HG03039 (cell line): ENCODE results near the gene COL5A1.

Experiments used
- ATAC-seq: cut with Tn5 transposase; IDR thresholded peaks from one replicate; pipeline ENCODE4 v1.9.1; 2021; ENCODE audit warnings: mild to moderate bottlenecking, moderate library complexity; ENCODE audit not compliant: unreplicated experiment

COL5A1 gene

GRCh38 chr9:134883040-134883782, 241.6 kb downstream of the COL5A1 start:
- ATAC-seq = no peak

DNA sequence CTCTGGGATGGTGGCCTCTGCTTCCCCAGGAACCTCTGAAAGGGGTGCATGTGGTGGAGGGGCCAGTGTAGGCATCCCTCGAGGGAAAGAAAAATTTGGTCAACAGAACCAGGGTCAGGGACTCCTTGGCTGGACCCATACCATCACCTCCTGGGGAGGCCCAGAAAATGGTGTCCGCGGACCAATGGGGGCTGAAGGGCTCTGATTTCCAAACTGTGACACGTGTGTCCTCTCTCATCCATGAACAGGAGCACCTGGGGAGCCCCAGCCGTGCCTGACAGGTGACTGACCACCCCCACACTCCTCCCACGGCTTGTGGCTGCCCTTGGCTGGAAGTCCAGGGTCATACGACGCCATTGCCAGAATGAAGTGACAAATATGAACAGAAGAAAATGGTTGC, 242.9 kb downstream of the COL5A1 start:
- no peak for ATAC-seq

DNA sequence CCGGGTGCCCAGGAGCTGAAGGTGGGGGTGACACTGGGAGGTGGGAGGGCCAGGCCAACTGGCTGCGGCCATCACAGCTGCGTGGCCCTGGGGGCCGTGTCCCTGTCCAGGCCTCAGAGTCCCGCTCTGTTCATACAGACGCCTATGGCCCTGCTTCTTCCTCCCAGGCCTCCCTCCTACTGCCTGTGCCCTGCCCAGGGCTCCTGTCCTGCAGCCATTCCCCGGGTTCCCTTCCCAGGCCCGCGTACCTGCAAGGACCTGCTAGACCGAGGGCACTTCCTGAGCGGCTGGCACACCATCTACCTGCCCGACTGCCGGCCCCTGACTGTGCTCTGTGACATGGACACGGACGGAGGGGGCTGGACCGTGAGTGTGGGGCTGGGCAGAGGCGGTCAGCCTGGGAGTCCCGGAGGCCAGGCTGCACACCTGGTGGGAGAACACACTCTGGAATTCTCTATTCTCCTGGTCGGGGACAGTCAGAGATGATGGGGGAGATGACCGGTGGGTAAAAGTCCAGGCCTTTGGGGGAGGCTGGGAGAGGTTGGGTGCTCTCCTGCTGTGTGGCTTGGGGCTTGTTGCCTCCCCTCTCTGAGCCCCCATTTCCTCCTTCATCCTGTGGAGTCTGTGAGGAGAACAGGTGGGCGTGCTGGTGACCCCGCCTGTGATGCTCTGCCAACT, 243.5 kb downstream of the COL5A1 start:
- no peak for ATAC-seq

GRCh38 chr9:134885679-134886412, 244.2 kb downstream of the COL5A1 start:
- ATAC-seq = no peak

DNA sequence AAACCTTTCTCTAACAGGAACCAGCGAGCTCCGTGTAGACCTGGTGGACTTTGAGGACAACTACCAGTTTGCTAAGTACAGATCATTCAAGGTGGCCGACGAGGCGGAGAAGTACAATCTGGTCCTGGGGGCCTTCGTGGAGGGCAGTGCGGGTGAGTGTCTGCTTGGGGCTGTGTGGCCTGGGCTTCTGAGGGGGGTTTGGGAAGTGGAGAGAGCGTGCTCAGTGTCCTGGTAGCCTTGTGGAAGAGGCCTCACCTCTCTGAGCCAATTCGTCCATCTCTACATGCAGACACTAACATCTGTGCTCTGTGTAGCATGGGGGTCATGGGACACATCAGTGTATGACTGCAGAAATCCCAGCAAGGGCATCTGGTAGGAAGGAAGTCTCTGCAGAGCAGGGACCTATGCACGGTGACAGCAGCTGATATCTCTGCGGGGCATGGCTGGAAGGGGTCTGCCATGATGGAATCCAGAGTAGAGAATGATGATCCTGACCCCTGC, 244.9 kb downstream of the COL5A1 start:
- no peak for ATAC-seq

GRCh38 chr9:134887219-134887618, 245.6 kb downstream of the COL5A1 start:
- no peak for ATAC-seq

GRCh38 chr9:134887686-134888602, 246.3 kb downstream of the COL5A1 start:
- ATAC-seq = no peak

DNA sequence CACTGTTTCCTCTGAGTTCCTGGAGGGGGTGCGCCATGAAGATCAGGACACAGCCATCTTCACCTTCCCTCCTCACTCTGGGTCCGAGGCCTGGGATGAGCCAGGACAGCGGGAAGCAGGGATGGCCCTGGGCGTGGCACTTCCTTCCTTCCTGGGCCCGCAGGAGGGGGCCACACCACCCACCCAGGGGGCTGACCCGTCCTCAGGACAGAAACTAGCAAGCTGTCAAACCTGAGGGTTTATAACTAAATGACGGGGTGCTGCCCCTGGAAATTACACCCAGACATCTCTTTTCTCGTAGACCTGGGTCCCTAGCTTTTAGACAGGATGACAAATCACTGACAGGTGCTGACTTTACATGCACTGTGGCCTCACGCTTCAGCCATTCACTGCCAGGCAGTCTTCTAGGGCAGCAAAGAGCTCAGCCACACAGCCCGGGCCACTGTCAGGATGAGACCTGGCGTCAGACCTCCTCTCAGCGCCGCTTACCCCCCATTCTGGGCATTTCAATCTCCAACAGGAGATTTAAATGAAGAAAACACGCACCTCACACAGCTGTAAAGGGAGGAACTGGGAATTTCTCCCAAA, 247.1 kb downstream of the COL5A1 start:
- no peak for ATAC-seq

DNA sequence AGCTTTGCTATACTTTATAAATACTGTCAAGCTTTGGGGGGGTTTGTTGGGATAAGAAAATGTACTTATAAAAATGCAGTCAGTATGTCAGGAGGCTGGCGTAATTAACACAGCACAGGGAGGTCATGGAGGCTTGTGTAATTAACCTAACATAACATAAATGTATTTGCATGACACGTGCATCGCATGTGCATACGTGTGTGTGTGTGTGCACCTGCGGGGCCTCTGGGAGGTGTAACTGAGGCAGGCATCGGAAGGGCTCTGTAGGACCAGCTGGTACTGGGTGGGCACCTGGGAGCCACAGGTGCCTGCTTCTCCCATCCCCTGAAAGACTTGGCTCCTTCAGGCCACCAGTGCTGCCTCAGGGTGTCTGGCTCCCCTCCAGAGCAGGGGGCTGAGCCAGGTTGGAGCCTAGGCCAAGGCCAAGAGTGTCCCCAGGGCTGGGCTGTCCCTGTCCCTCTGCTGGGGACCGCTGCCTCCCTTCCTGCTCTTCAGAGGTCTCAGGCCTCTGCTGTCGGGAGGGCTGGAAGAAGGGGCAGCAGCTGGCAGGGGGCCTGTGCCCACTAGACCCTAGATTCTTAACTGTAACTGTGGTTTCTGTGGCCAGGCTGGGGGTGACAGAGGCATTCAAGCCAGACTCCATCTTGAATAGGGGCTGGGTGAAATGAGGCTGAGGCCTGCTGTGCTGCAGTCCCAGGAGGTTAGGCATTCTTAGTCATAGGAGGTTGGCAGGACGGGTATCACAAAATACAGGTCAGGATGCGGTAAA, 248.0 kb downstream of the COL5A1 start:
- ATAC-seq = no peak

- no peak for ATAC-seq
Measured at GRCh38 chr9:134890155-134890495, 248.5 kb downstream of the COL5A1 start.

- no peak for ATAC-seq
Measured at GRCh38 chr9:134891053-134891452, 249.4 kb downstream of the COL5A1 start.

DNA sequence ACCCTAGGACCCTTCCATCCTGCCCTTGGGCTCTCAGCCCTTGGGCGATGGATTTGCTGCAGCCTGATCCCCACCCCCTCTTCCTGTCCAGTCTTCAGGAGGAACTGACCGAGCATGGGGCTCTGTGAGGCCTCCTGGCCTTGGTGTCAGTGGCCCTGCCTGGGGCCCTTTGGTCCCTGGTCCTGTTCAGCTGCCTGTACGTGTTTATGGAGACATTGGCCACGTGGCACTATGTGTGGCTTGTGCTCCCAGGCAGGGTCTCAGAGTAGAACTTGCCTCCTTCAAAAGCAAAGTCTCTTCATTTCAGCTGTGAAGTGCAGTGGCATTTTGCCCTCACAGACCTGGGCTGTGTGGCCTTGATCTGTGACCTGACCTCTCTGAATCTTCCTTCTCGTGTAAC, 250.1 kb downstream of the COL5A1 start:
- ATAC-seq = no peak

- no peak for ATAC-seq
Measured at GRCh38 chr9:134892221-134892620, 250.6 kb downstream of the COL5A1 start.

GRCh38 chr9:134892820-134893420, 251.3 kb downstream of the COL5A1 start:
- ATAC-seq = no peak
